ENCODE measurements around the gene FAM43A. TPM values are rescaled to one million over a fixed set of nuclear protein-coding genes. Genes with fewer than 3 reads are reported as not detected.

Gene FAM43A
- polyA plus RNA-seq, 2 of the 4 experiments (the other 2 are of a cell fraction): 0.89 to 2.3 TPM

- Histone ChIP-seq H3K9me3 (no peaks in the 10 kb centered on the region), H3K4me2 (no peak overlapping the region), H3K4me1 (no peaks in the 10 kb centered on the region), H3K4me3 (no peak overlapping the region), H3K27ac (no peak overlapping the region)
- WGBS (ENCODE audit: missing lambda C conversion rate): 86% methylated on average over 5 of the region's 5 CpGs
- FAIRE-seq: no peak
- POLR2A ChIA-PET: no interaction called here
- no peak for DNase-seq (ENCODE audit: low read depth in 1 of 2, low spot score in 1 of 2)
- ATAC-seq: no peak
- CTCF ChIA-PET: interaction anchor here (3.7 kb wide), 1 partner anchor 13 kb away, joined by 20 read pairs; the partner anchor contains the start of gene LSG1
- no peak for TF ChIP-seq KDM5A (IDR thresholded peaks at IDR 0.05)
- TF ChIP-seq NPAS2 (CRISPR knock-in tag; IDR thresholded peaks at IDR 0.05; ENCODE audit: borderline replicate concordance): no peak
- no peak for TF ChIP-seq RFX5 (IDR thresholded peaks at IDR 0.05)
- TF ChIP-seq HDAC2 (IDR thresholded peaks at IDR 0.05): no peak
Measured at GRCh38 chr3:194658477-194659242, 27.0 kb upstream of the FAM43A start.

GRCh38 chr3:194659778-194660177, 25.9 kb upstream of the FAM43A start:
- WGBS (ENCODE audit: missing lambda C conversion rate): 85% methylated on average over 7 of the region's 7 CpGs
- POLR2A ChIA-PET: no interaction called here
- Histone ChIP-seq H3K9me3 (no peaks in the 10 kb centered on the region), H3K27ac (no peak overlapping the region), H3K4me2 (no peak overlapping the region), H3K4me1 (no peaks in the 10 kb centered on the region), H3K4me3 (no peak overlapping the region)
- CTCF ChIA-PET: interaction anchor here (3.7 kb wide), 1 partner anchor 12 kb away, joined by 20 read pairs; the partner anchor contains the start of gene LSG1
- ATAC-seq (no peak), DNase-seq (ENCODE audit: low read depth in 1 of 2, low spot score in 1 of 2) (no peak), FAIRE-seq (no peak)
- TF ChIP-seq CBX8 (IDR thresholded peaks at IDR 0.05) (no peak), NR3C1 (IDR thresholded peaks at IDR 0.05) (no peak), FOSL2 (IDR thresholded peaks at IDR 0.05) (no peak), FOSL2 (CRISPR knock-in tag; IDR thresholded peaks at IDR 0.05) (no peak), KDM1A (IDR thresholded peaks at IDR 0.05; ENCODE audit: low read depth) (no peak), HES2 (IDR thresholded peaks at IDR 0.05) (no peak), ZC3H11A (IDR thresholded peaks at IDR 0.05) (no peak), RFX5 (IDR thresholded peaks at IDR 0.05) (no peak), MAFK (IDR thresholded peaks at IDR 0.05; ENCODE audit: partially characterized antibody) (no peak), HDAC2 (IDR thresholded peaks at IDR 0.05) (no peak), BHLHE40 (IDR thresholded peaks at IDR 0.05; ENCODE audit: low read depth, low read length) (no peak), EP300 (IDR thresholded peaks at IDR 0.05) (no peak), REST (IDR thresholded peaks at IDR 0.05) (no peak), SREBF2 (IDR thresholded peaks at IDR 0.05) (no peak), EHMT2 (IDR thresholded peaks at IDR 0.05; ENCODE audit: low read depth) (no peak), E2F6 (IDR thresholded peaks at IDR 0.05; ENCODE audit: borderline replicate concordance, low read depth) (no peak), KDM5A (IDR thresholded peaks at IDR 0.05) (no peak), SMC3 (IDR thresholded peaks at IDR 0.05) (no peak), CHD2 (IDR thresholded peaks at IDR 0.05; ENCODE audit: low read length, partially characterized antibody) (no peak), ELK1 (IDR thresholded peaks at IDR 0.05; ENCODE audit: low read depth, low read length) (no peak), ATOH8 (CRISPR knock-in tag; IDR thresholded peaks at IDR 0.05; ENCODE audit: low read depth) (no peak)

Measured in A549 (cell line).